NCI-H1048 (cell line): Measurements from ENCODE around the gene DENND2C.

Experiments used
- DNase-seq: peaks from one replicate; lab custom pipeline; 2025; lab: John Stamatoyannopoulos, UW

The DENND2C gene

GRCh38 chr1:114676115-114676514 lies 6.3 kb upstream of the DENND2C start:
- DNase-seq: no peak

- DNase-seq: no peak
Measured at GRCh38 chr1:114671939-114672275, 2.1 kb upstream of the DENND2C start.

GRCh38 chr1:114671011-114671938 lies 1.4 kb upstream of the DENND2C start:
- DNase-seq: no peak

GRCh38 chr1:114670083-114671010 lies 498 bp upstream of the DENND2C start:
- peak; percentile 56 for DNase-seq

- DNase-seq: no peak
Measured at GRCh38 chr1:114668784-114669561, 876 bp downstream of the DENND2C start.

- DNase-seq: no peak
Measured at GRCh38 chr1:114668373-114668772, 1.5 kb downstream of the DENND2C start.

- no peak for DNase-seq
Measured at GRCh38 chr1:114666954-114667353, 2.9 kb downstream of the DENND2C start.

- no peak for DNase-seq
Measured at GRCh38 chr1:114660238-114660637, 9.6 kb downstream of the DENND2C start.

GRCh38 chr1:114651893-114652292 lies 18.0 kb downstream of the DENND2C start:
- no peak for DNase-seq

- DNase-seq: no peak
Measured at GRCh38 chr1:114648503-114648902, 21.3 kb downstream of the DENND2C start.

GRCh38 chr1:114641377-114641776 lies 28.5 kb downstream of the DENND2C start:
- DNase-seq: no peak

GRCh38 chr1:114638910-114639309 lies 30.9 kb downstream of the DENND2C start:
- DNase-seq: no peak

GRCh38 chr1:114632427-114632826 lies 37.4 kb downstream of the DENND2C start:
- DNase-seq: no peak

- DNase-seq: no peak
Measured at GRCh38 chr1:114627107-114627506, 42.7 kb downstream of the DENND2C start.

GRCh38 chr1:114623364-114623763 lies 46.5 kb downstream of the DENND2C start:
- DNase-seq: no peak

GRCh38 chr1:114620419-114620818 lies 49.4 kb downstream of the DENND2C start:
- DNase-seq: no peak

GRCh38 chr1:114618606-114619005 lies 51.2 kb downstream of the DENND2C start:
- DNase-seq: no peak

GRCh38 chr1:114610546-114611245 lies 59.2 kb downstream of the DENND2C start:
- no peak for DNase-seq

- DNase-seq: no peak
Measured at GRCh38 chr1:114609826-114610225, 60.0 kb downstream of the DENND2C start.

- DNase-seq: no peak
Measured at GRCh38 chr1:114609026-114609425, 60.8 kb downstream of the DENND2C start.

- no peak for DNase-seq
Measured at GRCh38 chr1:114607223-114607622, 62.6 kb downstream of the DENND2C start.
